ENCODE results near the gene NUP210.

The NUP210 gene

DNA sequence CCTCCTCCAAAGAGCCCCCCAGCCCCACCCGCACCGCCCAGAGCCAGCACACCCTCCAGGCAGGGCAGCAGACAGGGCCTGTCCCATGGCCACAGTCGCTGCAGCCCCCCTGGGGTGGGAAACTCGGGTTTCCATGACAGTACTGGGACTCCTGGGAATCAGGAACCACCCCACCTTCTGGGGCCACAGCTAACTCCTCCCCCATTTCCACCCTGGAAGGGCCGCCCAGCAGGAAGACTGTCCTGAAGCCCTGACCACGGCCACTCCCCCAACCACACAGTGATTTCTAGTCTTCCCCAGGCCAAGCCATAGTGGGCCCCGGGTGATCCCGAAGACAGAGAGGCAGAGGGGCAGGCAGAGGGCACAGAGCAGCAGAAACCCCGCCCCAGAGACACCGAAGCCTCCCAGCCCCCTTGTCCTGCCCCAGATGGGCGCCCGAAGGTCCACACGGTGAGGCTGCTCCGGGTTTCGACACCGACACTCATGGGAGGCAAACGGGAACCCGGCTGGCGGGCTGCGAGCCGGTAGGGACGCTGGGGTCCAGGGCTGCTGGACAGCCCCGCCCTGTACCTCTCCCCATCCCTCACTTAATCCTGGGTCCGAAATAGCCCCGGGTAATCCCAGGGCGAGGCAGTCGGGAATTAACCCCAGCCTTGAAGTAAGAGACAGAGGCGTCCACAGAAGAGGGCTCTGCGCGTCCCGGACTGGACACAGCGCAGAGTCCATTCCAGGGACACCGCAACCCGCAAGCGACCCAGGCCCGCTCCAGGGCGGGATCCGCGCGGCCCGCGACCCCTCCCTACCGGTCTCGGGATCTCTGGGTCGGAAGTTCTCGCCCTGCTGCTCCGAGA is 138.4 kb downstream of the NUP210 start:
- TF ChIP-seq, protein P1, sequence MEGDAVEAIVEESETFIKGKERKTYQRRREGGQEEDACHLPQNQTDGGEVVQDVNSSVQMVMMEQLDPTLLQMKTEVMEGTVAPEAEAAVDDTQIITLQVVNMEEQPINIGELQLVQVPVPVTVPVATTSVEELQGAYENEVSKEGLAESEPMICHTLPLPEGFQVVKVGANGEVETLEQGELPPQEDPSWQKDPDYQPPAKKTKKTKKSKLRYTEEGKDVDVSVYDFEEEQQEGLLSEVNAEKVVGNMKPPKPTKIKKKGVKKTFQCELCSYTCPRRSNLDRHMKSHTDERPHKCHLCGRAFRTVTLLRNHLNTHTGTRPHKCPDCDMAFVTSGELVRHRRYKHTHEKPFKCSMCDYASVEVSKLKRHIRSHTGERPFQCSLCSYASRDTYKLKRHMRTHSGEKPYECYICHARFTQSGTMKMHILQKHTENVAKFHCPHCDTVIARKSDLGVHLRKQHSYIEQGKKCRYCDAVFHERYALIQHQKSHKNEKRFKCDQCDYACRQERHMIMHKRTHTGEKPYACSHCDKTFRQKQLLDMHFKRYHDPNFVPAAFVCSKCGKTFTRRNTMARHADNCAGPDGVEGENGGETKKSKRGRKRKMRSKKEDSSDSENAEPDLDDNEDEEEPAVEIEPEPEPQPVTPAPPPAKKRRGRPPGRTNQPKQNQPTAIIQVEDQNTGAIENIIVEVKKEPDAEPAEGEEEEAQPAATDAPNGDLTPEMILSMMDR (IDR thresholded peaks at IDR 0.05; ENCODE audit: control extremely low read depth, extremely low read depth, low read depth, missing control alignments), result no peak
- no peak for DNase-seq (ENCODE audit: extremely low spot score)
- POLR2A ChIA-PET, result no interaction called here
- CTCF ChIA-PET, result no interaction called here

GRCh38 chr3:13280811-13281506 is 139.2 kb downstream of the NUP210 start:
- ChIA-PET POLR2A (no interaction called here), CTCF (interaction anchor here (1.3 kb wide), 1 partner anchor 189 kb away, joined by 3 read pairs; no protein-coding TSS in a partner anchor)
- DNase-seq (ENCODE audit: extremely low spot score), result no peak
- TF ChIP-seq, protein P1 (IDR thresholded peaks at IDR 0.05; ENCODE audit: control extremely low read depth, extremely low read depth, low read depth, missing control alignments), result no peak

DNA sequence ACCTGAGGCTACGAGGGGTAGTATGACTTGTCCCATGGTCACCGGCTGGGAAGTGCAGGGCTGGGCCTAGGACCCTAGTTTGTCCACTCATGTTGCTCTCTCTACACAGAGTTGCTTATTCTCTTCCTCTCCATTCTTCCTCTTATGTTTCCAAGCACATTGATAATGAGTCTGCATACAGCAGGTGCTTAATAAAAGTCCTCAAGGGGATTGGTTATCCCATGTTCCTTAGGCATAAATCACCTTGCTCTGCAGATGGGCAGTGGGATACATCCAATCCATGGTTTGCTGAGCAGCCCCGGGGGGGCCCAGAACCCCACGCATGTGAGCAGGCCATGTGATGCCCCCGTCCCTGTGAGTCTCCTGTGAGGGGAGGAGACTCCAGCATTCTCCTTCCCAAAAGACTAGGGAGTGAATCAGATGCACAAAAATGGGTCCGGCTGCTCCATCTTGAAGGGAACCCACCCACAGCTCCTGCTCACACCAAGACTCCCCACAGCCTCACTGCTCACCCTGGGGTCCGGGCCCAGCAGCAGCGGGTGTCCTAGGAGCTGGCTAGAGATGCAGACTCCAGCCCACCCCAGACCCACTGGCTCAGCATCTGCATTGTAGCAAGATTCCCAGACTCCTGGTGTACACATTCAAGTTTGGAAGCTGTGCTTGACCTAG is 139.9 kb downstream of the NUP210 start:
- POLR2A ChIA-PET, result no interaction called here
- CTCF ChIA-PET, result interaction anchor here (1.3 kb wide), 1 partner anchor 188 kb away, joined by 3 read pairs; no protein-coding TSS in a partner anchor
- TF ChIP-seq, protein P1 (IDR thresholded peaks at IDR 0.05; ENCODE audit: control extremely low read depth, extremely low read depth, low read depth, missing control alignments), result no peak
- no peak for DNase-seq (ENCODE audit: extremely low spot score)

GRCh38 chr3:13279532-13279910 is 140.6 kb downstream of the NUP210 start:
- CTCF ChIA-PET, result no interaction called here
- DNase-seq (ENCODE audit: extremely low spot score), result no peak
- POLR2A ChIA-PET, result no interaction called here
- TF ChIP-seq, protein P1 (IDR thresholded peaks at IDR 0.05; ENCODE audit: control extremely low read depth, extremely low read depth, low read depth, missing control alignments), result no peak

GRCh38 chr3:13278783-13279531 is 141.2 kb downstream of the NUP210 start:
- CTCF ChIA-PET, result no interaction called here
- POLR2A ChIA-PET, result no interaction called here
- DNase-seq (ENCODE audit: extremely low spot score), result no peak
- TF ChIP-seq, protein P1 (IDR thresholded peaks at IDR 0.05; ENCODE audit: control extremely low read depth, extremely low read depth, low read depth, missing control alignments), result no peak

Data from GM10248 (cell line).